OCI-LY7 (cell line): ENCODE results near the gene SYNGR3.

ENCODE experiments used
- CTCF ChIP-seq: fragments of 200-600 bp; sonication (generic); conservative IDR thresholded peaks from 2 replicates; pipeline ENCODE4 v1.5.1; 2014; ENCODE audit warnings: mild to moderate bottlenecking, antibody characterized with exemption, low read length, moderate library complexity, mixed read lengths
- EZH2phosphoT487 ChIP-seq: fragments of 200-600 bp; sonication (generic); IDR thresholded peaks from 2 replicates; pipeline ENCODE4 v1.6.1; 2018; ENCODE audit warnings: low read depth, borderline replicate concordance, mild to moderate bottlenecking, mixed run types, antibody characterized with exemption, low read length, moderate library complexity, mixed read lengths

- no peak for TF ChIP-seq CTCF
- no peak for TF ChIP-seq EZH2phosphoT487
Measured at GRCh38 chr16:1999866-2000514, 10.2 kb downstream of the SYNGR3 start.
